Measurements from ENCODE around the gene SLC45A1. TPM values are rescaled to one million over a fixed set of nuclear protein-coding genes. Genes with fewer than 3 reads are reported as not detected.

Gene SLC45A1
- total and polyA plus RNA-seq, 9 of the 15 experiments (the other 6 are each of a cell fraction or from before 2014, with no cell fraction given): not detected

- TF ChIP-seq SP1 (CRISPR knock-in tag; IDR thresholded peaks at IDR 0.05): no peak
- TF ChIP-seq PHB2 (IDR thresholded peaks at IDR 0.05; ENCODE audit: low read depth): no peak
- 0 out of 2 replicates have a peak, but pooled peaks have one; percentile 19 for TF ChIP-seq CXXC5 (CRISPR knock-in tag; IDR thresholded peaks at IDR 0.05)
- TF ChIP-seq ZNF311 (CRISPR knock-in tag; IDR thresholded peaks at IDR 0.05): no peak
- no peak for TF ChIP-seq MAZ (CRISPR knock-in tag; conservative IDR thresholded peaks at IDR 0.05 in 1 of 2, IDR thresholded peaks at IDR 0.05 in 1 of 2)
- no peak for TF ChIP-seq ZNF398 (CRISPR knock-in tag; IDR thresholded peaks at IDR 0.05)
- no peak for TF ChIP-seq SNRNP70 (optimal IDR thresholded peaks at IDR 0.05; ENCODE audit: low read depth, low read length)
- TF ChIP-seq BRCA1 (IDR thresholded peaks at IDR 0.05): no peak
- TF ChIP-seq BRCA1 (CRISPR knock-in tag; IDR thresholded peaks at IDR 0.05): no peak
- TF ChIP-seq CC2D1A (IDR thresholded peaks at IDR 0.05): no peak
- TF ChIP-seq IFI16 (CRISPR knock-in tag; IDR thresholded peaks at IDR 0.05): no peak
- TF ChIP-seq PCBP1 (IDR thresholded peaks at IDR 0.05; ENCODE audit: low read depth, low read length, poor library complexity, severe bottlenecking): no peak
- no peak for TF ChIP-seq STAT5A (IDR thresholded peaks at IDR 0.05; ENCODE audit: borderline replicate concordance, low read length)
- no peak for TF ChIP-seq ZNF384 (IDR thresholded peaks at IDR 0.05; ENCODE audit: low read depth, low read length)
- peak; percentile 62; the same call in 1 of the 2 replicates for TF ChIP-seq TOE1 (IDR thresholded peaks at IDR 0.05; ENCODE audit: borderline replicate concordance)
- no peak for TF ChIP-seq TOE1 (CRISPR knock-in tag; IDR thresholded peaks at IDR 0.05; ENCODE audit: borderline replicate concordance, low read depth)
- TF ChIP-seq POLR3G (IDR thresholded peaks at IDR 0.05; ENCODE audit: extremely low read depth, insufficient read length, insufficient replicate concordance): no peak
- 0 out of 2 replicates have a peak, but pooled peaks have one; percentile 10 for TF ChIP-seq USF1 (CRISPR knock-in tag; IDR thresholded peaks at IDR 0.05)
- peak; percentile 86 for TF ChIP-seq USF2 (CRISPR knock-in tag; IDR thresholded peaks at IDR 0.05)
- TF ChIP-seq HOXB6 (CRISPR knock-in tag; IDR thresholded peaks at IDR 0.05; ENCODE audit: borderline replicate concordance): no peak
- no peak for TF ChIP-seq ZNF175 (CRISPR knock-in tag; IDR thresholded peaks at IDR 0.05; ENCODE audit: low read depth)
- peak; percentile 63; the same call in 1 of the 2 replicates for TF ChIP-seq NR2C1 (IDR thresholded peaks at IDR 0.05)
- TF ChIP-seq NR2C1 (tag; IDR thresholded peaks at IDR 0.05): no peak; the same call in 1 of the 2 replicates
- TF ChIP-seq ASH1L (IDR thresholded peaks at IDR 0.05; ENCODE audit: borderline replicate concordance, low read depth, partially characterized antibody): no peak
- 0 out of 2 replicates have a peak, but pooled peaks have one; percentile 21 for TF ChIP-seq GABPA (tag; conservative IDR thresholded peaks at IDR 0.05; ENCODE audit: low read depth)
- TF ChIP-seq ZNF785 (CRISPR knock-in tag; IDR thresholded peaks at IDR 0.05): no peak
- TF ChIP-seq NFRKB (IDR thresholded peaks at IDR 0.05; ENCODE audit: low read depth): no peak
- TF ChIP-seq NR2C2 (CRISPR knock-in tag; IDR thresholded peaks at IDR 0.05): no peak
- peak; percentile 54; the same call in 1 of the 2 replicates for TF ChIP-seq NR2C2 (tag; IDR thresholded peaks at IDR 0.05)
- peak; percentile 64 for TF ChIP-seq RAD51 (IDR thresholded peaks at IDR 0.05; ENCODE audit: borderline replicate concordance, low read depth)
These were observed 20.7 kb upstream of the SLC45A1 start (continued) for GRCh38 chr1:8297245-8297644.

Data from K562 (cell line).